ENCODE results near the gene MORN1.

The MORN1 gene

GRCh38 chr1:2310332-2311183, 80.8 kb downstream of the MORN1 start:
- TF ChIP-seq POLR2AphosphoS5 (IDR thresholded peaks at IDR 0.05; ENCODE audit: low read depth, low read length) (no peak), POLR2A (IDR thresholded peaks at IDR 0.05; ENCODE audit: low read depth, low read length) (no peak), TAF1 (IDR thresholded peaks at IDR 0.05; ENCODE audit: low read depth, low read length) (no peak), SPI1 (IDR thresholded peaks at IDR 0.05; ENCODE audit: low read depth, low read length) (no peak), POU2F2 (IDR thresholded peaks at IDR 0.05; ENCODE audit: low read depth, low read length) (no peak), PAX5 (IDR thresholded peaks at IDR 0.05; ENCODE audit: insufficient read depth, low read length, severe bottlenecking) (no peak)
- no peak for FAIRE-seq
- DNase-seq (ENCODE audit: insufficient read length, low spot score): no peak

GRCh38 chr1:2308844-2309243, 82.5 kb downstream of the MORN1 start:
- FAIRE-seq: no peak
- TF ChIP-seq SPI1 (IDR thresholded peaks at IDR 0.05; ENCODE audit: low read depth, low read length): no peak
- no peak for TF ChIP-seq TAF1 (IDR thresholded peaks at IDR 0.05; ENCODE audit: low read depth, low read length)
- TF ChIP-seq POLR2AphosphoS5 (IDR thresholded peaks at IDR 0.05; ENCODE audit: low read depth, low read length): no peak
- TF ChIP-seq PAX5 (IDR thresholded peaks at IDR 0.05; ENCODE audit: insufficient read depth, low read length, severe bottlenecking): no peak
- TF ChIP-seq POLR2A (IDR thresholded peaks at IDR 0.05; ENCODE audit: low read depth, low read length): no peak
- DNase-seq (ENCODE audit: insufficient read length, low spot score): no peak

GRCh38 chr1:2307972-2308371, 83.4 kb downstream of the MORN1 start:
- FAIRE-seq: no peak

GRCh38 chr1:2307064-2307605, 84.2 kb downstream of the MORN1 start:
- DNase-seq (ENCODE audit: insufficient read length, low spot score) (no peak), FAIRE-seq (no peak)
- TF ChIP-seq TAF1 (IDR thresholded peaks at IDR 0.05; ENCODE audit: low read depth, low read length) (no peak), PAX5 (IDR thresholded peaks at IDR 0.05; ENCODE audit: insufficient read depth, low read length, severe bottlenecking) (no peak), POU2F2 (IDR thresholded peaks at IDR 0.05; ENCODE audit: low read depth, low read length) (no peak), SPI1 (IDR thresholded peaks at IDR 0.05; ENCODE audit: low read depth, low read length) (no peak), POLR2AphosphoS5 (IDR thresholded peaks at IDR 0.05; ENCODE audit: low read depth, low read length) (no peak), POLR2A (IDR thresholded peaks at IDR 0.05; ENCODE audit: low read depth, low read length) (no peak)

More at GRCh38 chr1:2307972-2308371, 83.4 kb downstream of the MORN1 start:
- DNase-seq (ENCODE audit: insufficient read length, low spot score): no peak
- TF ChIP-seq TAF1 (IDR thresholded peaks at IDR 0.05; ENCODE audit: low read depth, low read length): no peak
- no peak for TF ChIP-seq SPI1 (IDR thresholded peaks at IDR 0.05; ENCODE audit: low read depth, low read length)
- TF ChIP-seq POLR2A (IDR thresholded peaks at IDR 0.05; ENCODE audit: low read depth, low read length): no peak
- no peak for TF ChIP-seq PAX5 (IDR thresholded peaks at IDR 0.05; ENCODE audit: insufficient read depth, low read length, severe bottlenecking)
- TF ChIP-seq POLR2AphosphoS5 (IDR thresholded peaks at IDR 0.05; ENCODE audit: low read depth, low read length): no peak
- TF ChIP-seq POU2F2 (IDR thresholded peaks at IDR 0.05; ENCODE audit: low read depth, low read length): no peak

GRCh38 chr1:2306151-2306978, 85.0 kb downstream of the MORN1 start:
- FAIRE-seq (no peak), DNase-seq (ENCODE audit: insufficient read length, low spot score) (no peak)
- TF ChIP-seq POLR2AphosphoS5 (IDR thresholded peaks at IDR 0.05; ENCODE audit: low read depth, low read length): no peak
- TF ChIP-seq TAF1 (IDR thresholded peaks at IDR 0.05; ENCODE audit: low read depth, low read length): no peak
- no peak for TF ChIP-seq PAX5 (IDR thresholded peaks at IDR 0.05; ENCODE audit: insufficient read depth, low read length, severe bottlenecking)
- TF ChIP-seq SPI1 (IDR thresholded peaks at IDR 0.05; ENCODE audit: low read depth, low read length): no peak
- no peak for TF ChIP-seq POLR2A (IDR thresholded peaks at IDR 0.05; ENCODE audit: low read depth, low read length)
- no peak for TF ChIP-seq POU2F2 (IDR thresholded peaks at IDR 0.05; ENCODE audit: low read depth, low read length)

- FAIRE-seq (no peak), DNase-seq (ENCODE audit: insufficient read length, low spot score) (no peak)
- no peak for TF ChIP-seq TAF1 (IDR thresholded peaks at IDR 0.05; ENCODE audit: low read depth, low read length)
- no peak for TF ChIP-seq POLR2AphosphoS5 (IDR thresholded peaks at IDR 0.05; ENCODE audit: low read depth, low read length)
- TF ChIP-seq PAX5 (IDR thresholded peaks at IDR 0.05; ENCODE audit: insufficient read depth, low read length, severe bottlenecking): no peak
Observed at GRCh38 chr1:2304921-2305681, 86.3 kb downstream of the MORN1 start.

GRCh38 chr1:2304282-2304681, 87.1 kb downstream of the MORN1 start:
- TF ChIP-seq SPI1 (IDR thresholded peaks at IDR 0.05; ENCODE audit: low read depth, low read length): no peak
- no peak for TF ChIP-seq TAF1 (IDR thresholded peaks at IDR 0.05; ENCODE audit: low read depth, low read length)
- TF ChIP-seq POLR2A (IDR thresholded peaks at IDR 0.05; ENCODE audit: low read depth, low read length): no peak
- no peak for TF ChIP-seq PAX5 (IDR thresholded peaks at IDR 0.05; ENCODE audit: insufficient read depth, low read length, severe bottlenecking)
- FAIRE-seq (no peak), DNase-seq (ENCODE audit: insufficient read length, low spot score) (no peak)

GRCh38 chr1:2303781-2304180, 87.6 kb downstream of the MORN1 start:
- FAIRE-seq: no peak
- TF ChIP-seq POLR2AphosphoS5 (IDR thresholded peaks at IDR 0.05; ENCODE audit: low read depth, low read length): no peak
- no peak for TF ChIP-seq TAF1 (IDR thresholded peaks at IDR 0.05; ENCODE audit: low read depth, low read length)
- TF ChIP-seq POLR2A (IDR thresholded peaks at IDR 0.05; ENCODE audit: low read depth, low read length): no peak
- TF ChIP-seq SPI1 (IDR thresholded peaks at IDR 0.05; ENCODE audit: low read depth, low read length): no peak
- no peak for TF ChIP-seq POU2F2 (IDR thresholded peaks at IDR 0.05; ENCODE audit: low read depth, low read length)
- no peak for TF ChIP-seq PAX5 (IDR thresholded peaks at IDR 0.05; ENCODE audit: insufficient read depth, low read length, severe bottlenecking)
- DNase-seq (ENCODE audit: insufficient read length, low spot score): no peak

All from GM12891 (cell line).